Calu3 (cell line): ENCODE results near the gene TBCEL. TPM values are rescaled to one million over a fixed set of nuclear protein-coding genes. Genes with fewer than 3 reads are reported as not detected.

Experiments used
- BruUV-seq: library from RNA; stranded (reverse); fragments of 400-500 nt; replicated peaks from 2 replicates; lab custom pipeline; 2021; lab: Mats Ljungman, UMichigan
- CTCF ChIA-PET: fragments of 300-600 bp; sonication (Branson Sonifier 250); formaldehyde crosslinking; loops from one replicate; lab custom pipeline; 2022; ENCODE audit warnings: antibody characterized with exemption; lab: Charles Lee
- DNase-seq: peaks from one replicate; pipeline ENCODE4 v3.0.0; 2022
- H3K27ac Mint-ChIP-seq: one replicate; pipeline ENCODE4 v1.8.0; 2022; ENCODE audit warnings: mixed read lengths; ENCODE audit not compliant: unreplicated experiment
- H3K27me3 Mint-ChIP-seq: one replicate; pipeline ENCODE4 v1.8.0; 2022; ENCODE audit warnings: mixed read lengths; ENCODE audit not compliant: unreplicated experiment
- H3K36me3 Mint-ChIP-seq: one replicate; pipeline ENCODE4 v1.8.0; 2022; ENCODE audit warnings: mild to moderate bottlenecking, moderate library complexity, mixed read lengths; ENCODE audit not compliant: insufficient read depth, unreplicated experiment
- H3K4me1 Mint-ChIP-seq: one replicate; pipeline ENCODE4 v1.8.0; 2022; ENCODE audit warnings: mild to moderate bottlenecking, low read depth, mixed read lengths; ENCODE audit not compliant: unreplicated experiment
- H3K4me3 Mint-ChIP-seq: one replicate; pipeline ENCODE4 v1.8.0; 2022; ENCODE audit warnings: mild to moderate bottlenecking, low read depth, moderate library complexity, mixed read lengths; ENCODE audit not compliant: unreplicated experiment
- H3K9me3 Mint-ChIP-seq: one replicate; pipeline ENCODE4 v1.8.0; 2022; ENCODE audit warnings: low read depth, mixed read lengths; ENCODE audit not compliant: unreplicated experiment
- CTCF ChIP-seq: fragments of 200-600 bp; IDR thresholded peaks from one replicate; pipeline ENCODE4 v1.8.0; 2022; ENCODE audit warnings: antibody characterized with exemption; ENCODE audit not compliant: unreplicated experiment
- intact Hi-C: fragments of 100-400 bp; cut with micrococcal nuclease; formaldehyde crosslinking; loops from one replicate; pipeline ENCODE4 v1.10.0; 2022; ENCODE audit not compliant: unreplicated experiment
- total RNA-seq: library from RNA; stranded (reverse); gene quantifications from 2 replicates; pipeline ENCODE4 v1.2.3, GENCODE V29; 2022

TBCEL gene
- total RNA-seq, 1 experiment from 2014 or later = 0.80 TPM

DNA sequence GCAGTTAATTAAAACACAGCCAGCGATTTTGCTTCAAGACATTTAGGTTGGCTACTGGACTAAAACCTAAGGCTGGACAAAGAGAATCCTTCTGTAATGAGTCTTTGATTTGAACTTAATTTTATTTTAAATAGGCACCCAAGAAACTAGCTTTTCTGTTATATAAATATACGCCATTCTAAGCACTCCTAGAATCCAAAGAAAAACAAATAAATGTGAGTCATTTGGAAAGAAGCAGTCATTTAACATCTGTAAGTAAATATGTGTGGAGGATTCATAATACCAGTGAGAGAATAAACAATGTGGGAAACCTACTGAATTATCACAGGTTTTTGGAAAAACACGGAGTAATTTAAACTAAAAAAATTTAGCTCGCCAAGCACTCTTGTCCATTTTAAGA is 76.0 kb downstream of the TBCEL start:
- no peak for TF ChIP-seq CTCF
- Mint-ChIP-seq H3K27me3 (no peaks in the 10 kb centered on the region), H3K4me3 (no peak overlapping the region), H3K36me3 (no peaks in the 10 kb centered on the region), H3K27ac (no peak overlapping the region), H3K9me3 (peaks cover 2% of the 10 kb centered on the region), H3K4me1 (no peaks in the 10 kb centered on the region)
- CTCF ChIA-PET = no interaction called here
- intact Hi-C loops = no loop called here
- no TSS peak for BruUV-seq
- no peak for DNase-seq

DNA sequence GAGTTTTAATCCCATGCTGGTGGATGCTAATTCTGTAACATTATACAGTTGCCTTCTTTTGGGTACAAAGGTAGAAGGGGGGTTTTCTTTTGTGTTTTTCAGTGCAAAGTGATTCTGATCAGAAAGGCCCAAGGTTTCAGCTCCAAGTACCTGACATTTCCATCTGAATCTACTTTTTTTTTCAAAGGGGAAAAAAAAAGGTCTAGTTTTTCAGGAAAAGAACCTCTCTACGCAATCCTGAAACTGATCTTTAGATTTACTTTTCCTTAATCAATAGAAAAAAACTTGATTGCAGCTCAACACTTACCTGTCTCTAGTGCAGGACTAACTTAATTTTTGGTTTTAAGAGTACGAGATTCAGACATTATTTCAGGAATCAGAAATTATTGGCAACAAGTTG is 77.0 kb downstream of the TBCEL start, which contains the start of gene TECTA:
TSS of gene TECTA (plus strand) at position 301 of the 400 bp plus-strand sequence. CDS start 1,423 bp downstream, outside the sequence.
- Mint-ChIP-seq H3K4me1 (no peaks in the 10 kb centered on the region), H3K4me3 (no peak within 1 kb of the TSS), H3K27me3 (no peaks in the 10 kb centered on the region), H3K36me3 (no peaks in the 10 kb centered on the region), H3K27ac (no peak within 1 kb of the TSS), H3K9me3 (no peaks in the 10 kb centered on the region)
- no TSS peak for BruUV-seq
- DNase-seq = no peak
- TF ChIP-seq CTCF = no peak
- CTCF ChIA-PET = no interaction called here
- intact Hi-C loops = no loop called here

- Mint-ChIP-seq H3K36me3 (no peaks in the 10 kb centered on the region), H3K4me1 (no peaks in the 10 kb centered on the region), H3K4me3 (no peak overlapping the region), H3K9me3 (no peaks in the 10 kb centered on the region), H3K27me3 (peaks cover 14% of the 10 kb centered on the region), H3K27ac (no peak overlapping the region)
- DNase-seq = no peak
- intact Hi-C loops = no loop called here
- BruUV-seq = no TSS peak
- TF ChIP-seq CTCF = no peak
- CTCF ChIA-PET = no interaction called here
These were observed 80.4 kb downstream of the TBCEL start for GRCh38 chr11:121104312-121104762.

GRCh38 chr11:121105063-121105480 is 81.2 kb downstream of the TBCEL start:
- no peaks in the 10 kb centered on the region for H3K4me1 Mint-ChIP-seq
- H3K36me3 Mint-ChIP-seq = no peaks in the 10 kb centered on the region
- TF ChIP-seq CTCF = no peak
- no peaks in the 10 kb centered on the region for H3K9me3 Mint-ChIP-seq
- H3K27me3 Mint-ChIP-seq = peaks cover 21% of the 10 kb centered on the region
- intact Hi-C loops = no loop called here
- no peak for DNase-seq
- CTCF ChIA-PET = no interaction called here
- no peak overlapping the region for H3K27ac Mint-ChIP-seq
- H3K4me3 Mint-ChIP-seq = no peak overlapping the region
- no TSS peak for BruUV-seq
